Ovary (tissue), 3 donors: ENCODE measurements around the gene ZFP1.

ENCODE experiments used
- POLR2A ChIP-seq: fragments of 450-650 bp; IDR thresholded peaks from one replicate; pipeline ENCODE4 v1.6.1; 2017; ENCODE audit warnings: antibody characterized with exemption, mild to moderate bottlenecking, moderate library complexity
- TF ChIP-seq, protein P1 (sequence below), 3 donors: fragments of 450-650 bp in 2 of 3; fragments of 200-600 bp in 1 of 3; IDR thresholded peaks; one replicate each; pipeline versions ENCODE4 v1.5.1 to v1.8.0; 2016 to 2022; ENCODE audit warnings: antibody characterized with exemption in 3 of 3, mild to moderate bottlenecking in 1 of 3
- donor health status: DM: no; HTN: no; CAD: no.

GRCh38 chr16:75104836-75105235 is 43.5 kb upstream of the ZFP1 start:
- TF ChIP-seq, protein P1, sequence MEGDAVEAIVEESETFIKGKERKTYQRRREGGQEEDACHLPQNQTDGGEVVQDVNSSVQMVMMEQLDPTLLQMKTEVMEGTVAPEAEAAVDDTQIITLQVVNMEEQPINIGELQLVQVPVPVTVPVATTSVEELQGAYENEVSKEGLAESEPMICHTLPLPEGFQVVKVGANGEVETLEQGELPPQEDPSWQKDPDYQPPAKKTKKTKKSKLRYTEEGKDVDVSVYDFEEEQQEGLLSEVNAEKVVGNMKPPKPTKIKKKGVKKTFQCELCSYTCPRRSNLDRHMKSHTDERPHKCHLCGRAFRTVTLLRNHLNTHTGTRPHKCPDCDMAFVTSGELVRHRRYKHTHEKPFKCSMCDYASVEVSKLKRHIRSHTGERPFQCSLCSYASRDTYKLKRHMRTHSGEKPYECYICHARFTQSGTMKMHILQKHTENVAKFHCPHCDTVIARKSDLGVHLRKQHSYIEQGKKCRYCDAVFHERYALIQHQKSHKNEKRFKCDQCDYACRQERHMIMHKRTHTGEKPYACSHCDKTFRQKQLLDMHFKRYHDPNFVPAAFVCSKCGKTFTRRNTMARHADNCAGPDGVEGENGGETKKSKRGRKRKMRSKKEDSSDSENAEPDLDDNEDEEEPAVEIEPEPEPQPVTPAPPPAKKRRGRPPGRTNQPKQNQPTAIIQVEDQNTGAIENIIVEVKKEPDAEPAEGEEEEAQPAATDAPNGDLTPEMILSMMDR (IDR thresholded peaks at IDR 0.05) = no peak
- no peak for TF ChIP-seq POLR2A
